GM19463 (cell line): ENCODE data around the gene GGT1.
"Not testable (repeated sequence)": the region's sequence is repeated elsewhere in the genome, so short reads cannot be mapped to it uniquely, and the experiment has no call there.

Source experiments
- ATAC-seq: cut with Tn5 transposase; IDR thresholded peaks from one replicate; pipeline ENCODE4 v1.9.1; 2021; ENCODE audit warnings: mild to moderate bottlenecking, moderate library complexity; ENCODE audit not compliant: unreplicated experiment

The GGT1 gene

DNA sequence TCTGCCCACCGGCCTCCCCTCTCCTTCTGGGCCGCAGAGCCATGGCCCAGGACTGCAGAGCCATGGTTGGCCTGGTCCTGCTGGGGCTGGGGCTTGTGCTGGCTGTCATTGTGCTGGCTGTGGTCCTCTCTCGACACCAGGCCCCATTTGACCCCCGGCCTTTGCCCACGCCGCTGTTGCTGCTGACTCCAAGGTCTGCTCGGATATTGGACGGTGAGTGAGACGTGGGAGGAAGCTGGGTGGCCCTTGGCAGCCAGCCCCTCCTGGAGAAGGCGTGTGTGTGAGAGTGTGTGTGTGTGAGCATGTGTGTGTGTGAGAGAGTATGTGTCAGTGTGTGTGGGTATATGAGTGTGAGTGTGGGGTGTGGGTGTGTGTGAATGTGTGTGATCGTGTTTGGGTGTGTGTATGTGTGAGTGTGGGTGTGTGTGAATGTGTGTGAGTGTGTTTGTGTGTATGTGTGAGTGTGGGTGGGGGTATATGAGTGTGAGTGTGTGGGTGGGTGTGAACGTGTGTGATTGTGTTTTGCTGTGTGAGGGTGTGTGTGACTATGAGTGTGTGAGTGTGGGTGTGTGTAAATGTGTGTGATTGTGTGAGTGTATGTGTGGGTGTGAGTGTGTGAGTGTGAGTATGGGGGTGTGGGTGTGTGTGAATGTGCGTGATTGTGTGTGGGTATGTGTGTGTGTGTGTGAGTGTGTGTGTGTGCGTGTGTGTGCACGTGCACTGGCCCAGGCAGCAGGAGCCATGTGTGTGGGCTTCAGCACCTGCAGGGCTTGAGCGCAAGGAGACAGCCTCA is 30.4 kb downstream of the GGT1 start:
- ATAC-seq, result not testable (repeated sequence)

DNA sequence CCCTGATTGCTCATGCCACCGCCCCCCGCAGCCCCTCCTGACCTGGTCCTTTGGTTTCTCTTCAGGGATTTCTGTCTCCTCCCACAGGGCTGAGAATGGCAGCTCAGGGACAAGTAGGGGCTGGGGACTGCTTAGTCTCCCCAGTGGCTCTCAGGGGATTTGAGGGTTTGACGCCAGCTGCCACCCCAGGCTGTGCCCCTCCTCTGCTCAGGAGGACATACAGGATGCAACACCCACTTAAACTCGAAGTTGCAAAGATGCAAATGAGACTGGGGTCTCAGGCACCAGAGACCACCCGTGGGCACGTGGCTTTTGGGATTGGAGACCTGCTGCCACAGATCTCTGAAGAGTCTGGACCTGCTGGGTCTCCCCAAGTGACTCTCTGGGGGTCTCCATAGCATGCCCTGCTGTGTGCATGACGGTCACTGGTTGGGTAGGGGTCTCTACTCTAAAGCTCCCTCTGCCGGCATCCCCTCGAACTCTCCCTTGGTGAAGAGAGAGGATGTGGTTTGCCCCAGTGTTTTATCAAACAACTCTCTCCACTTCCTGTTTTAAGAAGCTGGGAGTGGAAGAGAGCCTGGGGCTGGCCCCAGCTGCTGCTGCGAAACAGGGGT is 31.9 kb downstream of the GGT1 start:
- not testable (repeated sequence) for ATAC-seq

DNA sequence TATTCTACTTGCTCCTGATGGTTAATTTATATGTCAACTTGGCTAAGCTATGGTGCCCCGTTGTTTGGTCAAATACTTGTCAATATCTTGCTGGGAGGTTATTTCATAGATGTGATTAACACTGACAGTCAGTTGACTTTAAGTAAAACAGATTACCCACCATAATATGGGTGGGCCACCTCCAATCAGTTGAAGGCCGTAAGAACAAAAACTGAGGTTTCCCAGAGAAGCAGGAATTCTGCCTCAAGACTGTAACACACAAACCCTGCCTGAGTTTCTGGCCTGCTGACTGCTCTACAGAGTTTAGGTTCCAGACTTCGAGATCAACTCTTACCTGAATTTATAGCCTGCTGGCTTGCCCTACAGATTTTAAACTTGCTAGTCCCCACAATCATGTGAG is 33.5 kb downstream of the GGT1 start:
- not testable (repeated sequence) for ATAC-seq

DNA sequence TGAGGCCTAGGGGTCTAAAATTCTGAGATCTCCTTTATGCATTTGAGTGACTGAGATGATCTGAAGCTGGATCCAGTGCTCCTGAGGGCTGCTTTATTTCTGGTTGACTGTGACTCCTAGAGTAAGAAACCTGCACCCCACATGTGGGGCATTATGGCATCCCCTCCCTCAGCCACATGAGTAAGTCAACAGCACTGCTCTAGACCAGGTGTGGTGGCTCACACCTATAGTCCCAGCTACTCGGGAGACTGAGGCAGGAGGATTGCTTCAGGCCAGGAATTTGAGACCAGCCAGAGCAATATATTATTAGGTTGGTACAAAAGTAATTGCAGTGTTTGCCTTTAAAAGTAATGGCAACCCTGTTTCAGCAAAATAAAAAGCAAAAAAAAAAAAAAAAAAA is 39.3 kb downstream of the GGT1 start:
- not testable (repeated sequence) for ATAC-seq

DNA sequence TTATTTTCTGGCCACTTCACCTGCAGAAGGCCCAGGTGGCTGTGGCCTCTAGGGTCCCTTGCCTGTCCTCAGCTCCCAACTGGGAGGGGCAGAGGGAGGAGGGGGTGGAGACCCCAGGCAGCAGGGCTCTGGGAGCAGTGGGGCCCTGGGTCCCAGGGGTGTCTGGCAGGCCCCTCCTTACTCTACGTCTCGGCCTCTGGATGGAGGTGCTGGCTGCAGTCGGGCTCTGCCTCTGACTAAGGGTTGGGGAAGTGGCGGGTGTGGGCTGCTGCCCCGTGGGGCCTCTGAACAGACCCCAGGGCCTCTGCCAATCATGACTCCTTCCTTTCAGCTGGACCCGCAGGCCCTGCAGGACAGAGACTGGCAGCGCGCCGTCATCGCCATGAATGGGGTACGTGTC is 41.4 kb downstream of the GGT1 start:
- not testable (repeated sequence) for ATAC-seq

DNA sequence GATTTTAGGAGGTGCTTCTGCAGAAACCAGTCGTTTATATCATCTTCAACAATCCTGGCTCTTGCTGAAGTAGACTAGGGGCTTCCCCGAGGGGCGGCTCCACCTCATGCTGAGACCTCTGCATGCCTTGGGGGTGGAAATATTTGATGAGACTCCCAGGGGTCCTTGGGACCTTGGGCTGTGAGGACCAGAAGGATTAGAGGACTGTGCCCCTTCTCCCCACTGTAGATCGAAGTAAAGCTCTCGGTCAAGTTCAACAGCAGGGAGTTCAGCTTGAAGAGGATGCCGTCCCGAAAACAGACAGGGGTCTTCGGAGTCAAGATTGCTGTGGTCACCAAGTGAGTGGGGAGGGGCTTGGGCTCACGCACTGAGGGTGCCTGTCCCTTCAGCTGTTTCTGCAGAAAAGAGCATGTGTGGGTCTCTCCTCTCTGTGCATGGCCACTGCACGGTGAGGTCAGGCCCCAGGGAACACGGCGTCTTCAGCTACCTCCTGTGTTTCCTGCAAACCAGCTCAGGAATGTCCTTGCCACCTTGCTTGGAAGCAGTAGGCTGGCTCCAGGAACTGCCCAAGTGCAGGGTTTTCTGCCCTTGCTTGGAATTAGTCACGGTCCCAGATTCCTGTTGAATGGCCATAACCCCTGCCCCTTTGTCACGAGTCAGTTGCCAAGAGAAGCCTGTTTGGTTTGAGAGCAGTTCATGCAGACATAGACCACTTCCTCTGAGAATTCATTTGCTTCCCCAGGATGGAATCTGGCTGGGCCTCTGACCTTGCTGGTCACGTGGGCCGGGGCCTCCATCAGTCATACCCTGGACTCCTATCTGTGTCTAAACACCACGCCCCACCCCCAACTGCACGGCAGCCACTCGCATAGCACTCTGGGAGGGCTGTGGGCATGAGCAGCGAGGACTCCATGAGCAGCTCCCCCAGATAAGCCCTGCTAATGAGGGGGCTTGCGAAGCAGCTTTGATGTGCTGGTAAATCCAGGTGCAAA is 42.7 kb downstream of the GGT1 start:
- ATAC-seq, result not testable (repeated sequence)

DNA sequence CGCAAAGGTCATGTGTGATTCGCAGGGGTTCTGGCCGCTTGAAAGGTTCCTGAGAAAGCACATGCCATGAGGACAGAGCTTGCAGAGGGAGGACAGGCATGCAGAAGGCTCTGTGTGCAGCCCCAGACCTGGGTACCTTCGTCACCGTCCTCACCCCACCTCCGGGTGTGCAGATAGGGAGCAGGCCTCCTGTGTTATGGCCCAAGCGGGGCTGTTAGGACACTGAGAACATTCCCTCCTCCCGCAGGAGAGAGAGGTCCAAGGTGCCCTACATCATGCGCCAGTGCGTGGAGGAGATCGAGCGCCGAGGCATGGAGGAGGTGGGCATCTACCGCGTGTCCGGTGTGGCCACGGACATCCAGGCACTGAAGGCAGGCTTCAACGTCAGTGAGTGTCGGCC is 43.8 kb downstream of the GGT1 start:
- not testable (repeated sequence) for ATAC-seq

DNA sequence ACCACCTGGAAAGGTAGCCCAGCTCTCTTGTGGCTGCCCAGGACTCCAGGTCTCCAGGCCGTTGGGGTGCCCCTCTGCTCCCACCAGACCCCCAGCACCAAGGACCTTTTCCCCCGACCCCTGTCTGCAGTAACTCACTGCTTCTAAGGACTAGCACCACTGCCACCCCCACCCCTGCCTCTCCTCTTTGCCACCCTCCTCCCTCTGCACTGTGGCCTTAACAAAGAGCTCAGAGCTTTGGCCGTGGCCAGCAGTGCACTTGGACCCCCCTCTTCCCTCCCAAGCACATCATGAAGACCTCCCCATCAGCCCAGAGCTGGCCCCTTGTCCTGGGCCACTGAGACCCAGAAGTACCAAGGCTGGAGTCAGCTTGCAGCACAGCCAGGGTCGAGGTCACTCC is 46.4 kb downstream of the GGT1 start:
- not testable (repeated sequence) for ATAC-seq

DNA sequence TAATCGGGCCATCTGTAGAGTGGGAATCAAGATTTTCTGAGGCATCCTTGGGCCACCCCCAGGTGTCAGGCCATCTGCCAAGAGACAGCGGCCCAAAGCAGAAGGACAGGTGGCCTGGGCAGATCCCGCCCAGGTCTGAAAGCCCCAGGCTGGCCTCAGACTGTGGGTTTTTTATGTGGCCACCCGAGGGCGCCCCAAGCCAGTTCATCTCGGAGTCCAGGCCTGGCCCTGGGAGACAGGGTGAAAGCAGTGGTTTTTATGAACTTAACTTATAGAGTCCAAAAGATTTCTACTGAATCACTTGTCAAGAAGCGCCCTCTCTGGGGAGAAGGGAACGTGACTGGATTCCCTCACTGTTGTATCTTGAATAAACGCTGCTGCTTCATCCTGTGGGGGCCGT is 47.9 kb downstream of the GGT1 start:
- ATAC-seq, result not testable (repeated sequence)

DNA sequence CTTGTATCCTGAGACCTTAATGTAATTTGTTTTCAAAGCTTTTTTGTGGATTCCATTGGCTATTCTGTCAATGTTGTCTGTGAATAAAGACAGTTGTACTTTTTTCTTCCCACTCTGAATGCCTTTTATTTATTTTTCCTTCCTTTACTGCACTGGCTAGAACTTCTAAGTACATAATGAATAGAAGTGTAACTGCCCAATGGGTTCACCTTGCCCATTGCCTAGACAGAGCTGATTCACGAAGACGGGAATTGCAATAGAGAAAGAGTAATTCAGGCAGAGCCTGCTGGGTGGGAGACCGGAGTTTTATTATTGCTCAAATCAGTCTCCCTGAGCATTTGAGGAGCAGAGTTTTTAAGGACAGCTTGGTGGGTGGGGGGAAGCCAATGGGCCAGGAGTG is 62.4 kb downstream of the GGT1 start:
- not testable (repeated sequence) for ATAC-seq

DNA sequence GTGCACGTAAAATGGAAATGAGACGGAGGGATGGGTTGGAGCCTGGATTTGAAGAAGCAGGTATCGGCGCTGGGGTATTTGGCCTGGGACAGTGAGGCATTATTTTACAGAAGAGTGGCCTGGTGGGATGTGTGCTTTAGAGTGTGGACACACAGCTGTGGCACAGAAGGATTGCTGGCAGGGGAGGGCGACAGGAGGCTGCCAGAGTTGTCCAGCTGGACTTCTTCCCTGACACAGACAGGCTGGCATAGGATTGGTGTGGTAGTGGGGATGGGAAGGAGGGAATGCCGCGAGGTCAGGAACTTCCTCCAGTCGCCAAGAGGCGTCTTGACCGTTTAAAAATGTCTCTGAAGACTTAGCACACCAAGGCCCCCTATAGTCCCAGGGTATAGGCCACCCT is 64.9 kb downstream of the GGT1 start:
- not testable (repeated sequence) for ATAC-seq

DNA sequence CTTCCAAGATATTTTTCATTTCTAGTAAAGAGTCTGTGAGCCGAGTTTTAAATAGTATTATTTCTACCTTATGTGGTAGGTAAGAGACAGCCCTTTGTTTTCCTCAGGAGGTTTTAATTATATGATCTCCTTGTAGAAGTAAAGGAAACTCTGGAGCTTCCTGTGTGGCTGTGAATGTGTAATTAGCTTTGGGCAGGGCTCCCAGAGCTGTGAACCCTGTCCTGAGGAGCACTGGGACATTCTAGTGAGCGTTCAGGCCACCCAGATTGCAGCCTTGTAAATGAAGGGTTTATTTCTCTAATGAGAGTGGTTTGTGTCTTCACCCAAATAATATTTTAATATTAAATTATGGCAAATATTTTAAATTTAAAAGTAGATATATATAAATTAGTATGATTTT is 69.5 kb downstream of the GGT1 start:
- not testable (repeated sequence) for ATAC-seq
